PFSK-1 (cell line): Measurements from ENCODE around the gene SPATA16. TPM values are rescaled to one million over a fixed set of nuclear protein-coding genes. Genes with fewer than 3 reads are reported as not detected.

Experiments used
- FOXP2 ChIP-seq: optimal IDR thresholded peaks from 2 replicates; pipeline ENCODE3; 2011; ENCODE audit warnings: borderline replicate concordance, control low read depth, inconsistent platforms; ENCODE audit not compliant: insufficient read depth; ENCODE audit errors: extremely low read length, extremely low read depth
- POLR2AphosphoS5 ChIP-seq: IDR thresholded peaks from 2 replicates; pipeline ENCODE4 v1.6.1; 2012; ENCODE audit warnings: low read depth, mild to moderate bottlenecking, control low read depth, low read length, moderate library complexity
- REST ChIP-seq, 2 experiments: IDR thresholded peaks; 2 replicates each; pipeline versions ENCODE4 v1.6.1 to v1.8.0; 2011 to 2012; ENCODE audit warnings: low read depth in 2 of 2, low read length in 2 of 2, control low read depth in 1 of 2, inconsistent platforms in 1 of 2, mild to moderate bottlenecking in 1 of 2, moderate library complexity in 1 of 2; ENCODE audit not compliant: insufficient read depth in 1 of 2
- SIN3A ChIP-seq: IDR thresholded peaks from 2 replicates; pipeline ENCODE4 v1.6.1; 2012; ENCODE audit warnings: mild to moderate bottlenecking, low read length, moderate library complexity, borderline replicate concordance; ENCODE audit not compliant: insufficient read depth
- TAF1 ChIP-seq: IDR thresholded peaks from 2 replicates; pipeline ENCODE4 v1.6.1; 2012; ENCODE audit warnings: low read length, control low read depth, borderline replicate concordance; ENCODE audit not compliant: insufficient read depth
- polyA plus RNA-seq: library from polyadenylated mRNA; unstranded; fragments of >200 nt; gene quantifications from one replicate; pipeline ENCODE4 v1.2.1, GENCODE V29; 2012; ENCODE audit warnings: low read depth, missing spikeins; ENCODE audit not compliant: insufficient read length

SPATA16 gene
- polyA plus RNA-seq: not detected

GRCh38 chr3:173140986-173141385, at the start of gene SPATA16:
Gene SPATA16, minus strand, starts transcription at chr3:173141235. Its CDS starts 23,504 bp downstream, at chr3:173117731.
- TF ChIP-seq POLR2AphosphoS5 (no peak), TAF1 (no peak), FOXP2 (no peak), SIN3A (no peak), REST (IDR thresholded peaks at IDR 0.05; ENCODE audit: insufficient read depth in 1 of 2, low read depth in 2 of 2, low read length in 2 of 2) (no peak)

- no peak for TF ChIP-seq REST (IDR thresholded peaks at IDR 0.05; ENCODE audit: insufficient read depth in 1 of 2, low read depth in 2 of 2, low read length in 2 of 2)
- TF ChIP-seq POLR2AphosphoS5: no peak
- TF ChIP-seq FOXP2: no peak
Measured at GRCh38 chr3:173173652-173174051, 32.6 kb upstream of the SPATA16 start.

DNA sequence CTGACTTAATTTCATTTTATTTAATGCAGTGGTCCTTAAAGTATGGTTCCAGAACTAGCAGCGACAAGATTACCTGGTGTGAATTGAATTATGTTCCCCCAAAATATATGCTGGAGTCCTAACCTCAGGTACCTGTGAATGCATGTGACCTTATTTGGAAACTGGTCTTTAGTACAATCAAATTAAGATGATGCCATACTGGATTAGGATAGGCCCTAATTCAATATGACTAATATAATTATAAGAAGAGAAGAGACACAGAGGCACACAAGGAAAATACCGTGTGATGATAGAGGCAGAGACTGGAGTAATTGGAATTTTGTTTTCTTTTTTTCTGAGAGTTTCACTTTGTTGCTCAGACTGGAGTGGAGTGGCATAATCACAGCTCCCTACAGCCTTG, 12.6 kb upstream of the SPATA16 start:
- TF ChIP-seq FOXP2: no peak
- no peak for TF ChIP-seq REST (IDR thresholded peaks at IDR 0.05; ENCODE audit: insufficient read depth in 1 of 2, low read depth in 2 of 2, low read length in 2 of 2)
- no peak for TF ChIP-seq TAF1
- no peak for TF ChIP-seq POLR2AphosphoS5
- no peak for TF ChIP-seq SIN3A

- TF ChIP-seq FOXP2: no peak
- no peak for TF ChIP-seq TAF1
- no peak for TF ChIP-seq SIN3A
- TF ChIP-seq REST (IDR thresholded peaks at IDR 0.05; ENCODE audit: insufficient read depth in 1 of 2, low read depth in 2 of 2, low read length in 2 of 2): no peak
- no peak for TF ChIP-seq POLR2AphosphoS5
Measured at GRCh38 chr3:173139420-173139819, 1.6 kb downstream of the SPATA16 start.

GRCh38 chr3:173138026-173138425, 3.0 kb downstream of the SPATA16 start:
- TF ChIP-seq REST (IDR thresholded peaks at IDR 0.05; ENCODE audit: insufficient read depth in 1 of 2, low read depth in 2 of 2, low read length in 2 of 2) (no peak), FOXP2 (no peak), POLR2AphosphoS5 (no peak), SIN3A (no peak), TAF1 (no peak)
